ENCODE measurements around the gene HPS6.
A peak's percentile ranks its signal among the peaks of the same experiment; 100 is the strongest.

Gene HPS6

DNA sequence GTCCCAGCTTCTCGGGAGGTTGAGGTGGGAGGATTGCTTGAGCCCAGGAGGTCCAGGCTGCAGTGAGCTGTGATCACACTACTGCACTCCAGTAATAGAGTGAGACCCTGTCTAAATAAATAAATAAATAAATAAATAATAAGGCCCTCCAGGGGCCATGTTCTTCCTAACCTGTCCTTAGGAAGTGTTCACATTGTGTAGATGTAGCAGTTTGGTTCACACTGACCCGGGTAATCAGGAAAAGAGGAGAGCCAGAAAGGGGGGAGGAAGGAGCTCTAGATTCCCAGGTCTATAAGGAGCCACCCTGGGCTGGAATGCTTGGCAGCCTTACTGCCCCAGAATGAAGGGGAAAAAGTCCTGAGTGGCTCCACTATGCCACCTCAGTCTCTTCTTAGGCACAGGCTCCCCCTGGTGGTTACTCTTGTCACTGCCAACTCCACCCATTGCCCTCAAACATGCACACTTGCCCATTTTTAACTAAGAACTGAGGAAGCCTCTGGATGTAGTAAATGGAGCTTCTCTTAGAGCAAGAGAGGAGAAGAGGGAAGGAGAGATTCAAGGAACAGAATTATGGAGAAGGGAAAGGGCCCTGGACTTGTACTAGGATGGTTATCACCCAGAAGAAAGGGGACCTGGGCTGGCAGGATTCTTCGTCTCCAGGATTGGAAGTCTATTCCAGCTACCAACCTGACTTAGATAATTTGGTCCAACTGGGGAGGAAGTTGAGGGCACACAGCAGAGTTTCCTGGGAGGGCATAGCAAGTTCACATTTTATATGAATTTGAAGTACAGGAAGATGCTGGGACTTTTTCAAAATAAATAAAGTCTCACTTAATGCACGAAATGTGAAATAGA lies 7.8 kb downstream of the HPS6 start:
- H3K4me1 ChIP-seq = peaks cover 0 to 16% (median 7%) of the 10 kb centered on the region in 4 donors
- peak; percentile 83 to 90 for DNase-seq
- intact Hi-C loops (cut with DNase I; ENCODE audit: low total_unique reads) = no loop called here
- H3K36me3 ChIP-seq = peaks cover 0 to 23% (median 9%) of the 10 kb centered on the region in 3 donors
- no peak overlapping the region for H3K4me3 ChIP-seq
- no peaks in the 10 kb centered on the region for H3K27me3 ChIP-seq
- no peaks in the 10 kb centered on the region for H3K9me3 ChIP-seq
- H3K27ac ChIP-seq = no peak overlapping the region
- TF ChIP-seq, protein P1, sequence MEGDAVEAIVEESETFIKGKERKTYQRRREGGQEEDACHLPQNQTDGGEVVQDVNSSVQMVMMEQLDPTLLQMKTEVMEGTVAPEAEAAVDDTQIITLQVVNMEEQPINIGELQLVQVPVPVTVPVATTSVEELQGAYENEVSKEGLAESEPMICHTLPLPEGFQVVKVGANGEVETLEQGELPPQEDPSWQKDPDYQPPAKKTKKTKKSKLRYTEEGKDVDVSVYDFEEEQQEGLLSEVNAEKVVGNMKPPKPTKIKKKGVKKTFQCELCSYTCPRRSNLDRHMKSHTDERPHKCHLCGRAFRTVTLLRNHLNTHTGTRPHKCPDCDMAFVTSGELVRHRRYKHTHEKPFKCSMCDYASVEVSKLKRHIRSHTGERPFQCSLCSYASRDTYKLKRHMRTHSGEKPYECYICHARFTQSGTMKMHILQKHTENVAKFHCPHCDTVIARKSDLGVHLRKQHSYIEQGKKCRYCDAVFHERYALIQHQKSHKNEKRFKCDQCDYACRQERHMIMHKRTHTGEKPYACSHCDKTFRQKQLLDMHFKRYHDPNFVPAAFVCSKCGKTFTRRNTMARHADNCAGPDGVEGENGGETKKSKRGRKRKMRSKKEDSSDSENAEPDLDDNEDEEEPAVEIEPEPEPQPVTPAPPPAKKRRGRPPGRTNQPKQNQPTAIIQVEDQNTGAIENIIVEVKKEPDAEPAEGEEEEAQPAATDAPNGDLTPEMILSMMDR (IDR thresholded peaks at IDR 0.05) = peak; percentile 85 to 92

DNA sequence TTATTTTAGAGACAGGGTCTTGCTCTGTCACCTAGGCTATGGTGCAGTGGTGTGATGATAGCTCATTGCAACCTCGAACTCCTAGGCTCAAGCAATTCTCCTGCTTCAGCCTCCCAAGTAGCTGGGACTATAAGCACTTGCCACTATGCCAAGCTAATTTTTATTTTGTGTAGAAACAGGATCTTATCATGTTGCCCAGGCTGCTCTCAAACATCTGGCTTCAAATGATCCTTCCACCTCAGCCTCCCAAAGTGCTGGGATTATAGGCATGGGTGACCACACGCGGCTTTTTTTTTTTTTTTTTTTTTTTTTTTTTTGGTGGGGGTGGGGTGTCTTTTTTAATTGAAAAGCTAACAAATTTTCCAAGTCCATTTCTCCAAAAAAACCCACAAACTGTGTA lies 18.4 kb downstream of the HPS6 start:
- TF ChIP-seq, protein P1 (IDR thresholded peaks at IDR 0.05) = no peak
- Histone ChIP-seq H3K4me1 (no peaks in the 10 kb centered on the region), H3K27me3 (no peaks in the 10 kb centered on the region), H3K36me3 (no peaks in the 10 kb centered on the region), H3K4me3 (no peak overlapping the region), H3K27ac (no peak overlapping the region), H3K9me3 (no peaks in the 10 kb centered on the region)
- intact Hi-C loops (cut with DNase I; ENCODE audit: low total_unique reads) = no loop called here
- no peak for DNase-seq

DNA sequence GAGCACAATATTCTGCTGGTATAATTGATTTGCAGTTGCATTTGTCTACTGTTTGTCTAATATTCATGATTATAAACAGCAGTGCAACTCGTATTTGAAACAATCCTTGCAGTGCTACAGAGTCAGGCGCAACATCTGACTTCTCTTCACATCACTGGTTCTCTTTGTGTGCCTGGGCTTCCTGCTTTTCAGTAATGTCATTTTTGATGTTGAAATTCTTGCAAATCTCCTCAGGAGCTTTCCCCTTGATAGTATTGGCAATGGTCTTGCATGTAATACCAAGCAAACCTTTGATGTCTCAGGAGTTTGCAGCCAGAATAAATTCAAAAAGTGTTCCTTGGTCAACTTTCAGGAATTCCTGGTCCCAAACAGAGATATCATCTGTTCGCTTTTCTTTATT lies 20.2 kb downstream of the HPS6 start:
- H3K4me1 ChIP-seq = no peaks in the 10 kb centered on the region
- H3K36me3 ChIP-seq = no peaks in the 10 kb centered on the region
- TF ChIP-seq, protein P1 (IDR thresholded peaks at IDR 0.05) = no peak
- H3K4me3 ChIP-seq = no peak overlapping the region
- no peaks in the 10 kb centered on the region for H3K9me3 ChIP-seq
- H3K27me3 ChIP-seq = no peaks in the 10 kb centered on the region
- no peak for DNase-seq
- intact Hi-C loops (cut with DNase I; ENCODE audit: low total_unique reads) = no loop called here
- H3K27ac ChIP-seq = no peak overlapping the region

DNA sequence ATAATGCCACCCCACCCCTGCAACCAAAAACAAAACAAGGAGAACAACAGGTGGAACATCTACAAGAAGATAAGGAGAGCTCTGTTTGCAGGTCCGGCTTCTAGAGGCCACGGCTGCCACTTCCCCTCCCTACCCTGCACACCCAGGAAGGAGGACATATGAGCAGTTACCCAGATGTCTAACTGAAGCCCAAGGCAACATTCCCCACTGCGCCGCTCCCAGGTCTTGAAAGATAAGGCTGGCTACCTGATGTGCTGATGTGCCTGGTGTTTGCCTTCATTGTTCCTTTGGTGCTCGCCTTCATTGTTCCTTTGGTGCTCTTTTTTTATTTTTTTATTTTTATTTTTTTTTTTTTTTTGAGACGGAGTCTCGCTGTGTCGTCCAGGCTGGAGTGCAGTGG lies 21.0 kb downstream of the HPS6 start:
- H3K4me3 ChIP-seq = no peak overlapping the region
- H3K27ac ChIP-seq = no peak overlapping the region
- no peaks in the 10 kb centered on the region for H3K4me1 ChIP-seq
- H3K9me3 ChIP-seq = no peaks in the 10 kb centered on the region
- no peaks in the 10 kb centered on the region for H3K27me3 ChIP-seq
- TF ChIP-seq, protein P1 (IDR thresholded peaks at IDR 0.05) = no peak
- no peak for DNase-seq
- intact Hi-C loops (cut with DNase I; ENCODE audit: low total_unique reads) = no loop called here
- no peaks in the 10 kb centered on the region for H3K36me3 ChIP-seq

DNA sequence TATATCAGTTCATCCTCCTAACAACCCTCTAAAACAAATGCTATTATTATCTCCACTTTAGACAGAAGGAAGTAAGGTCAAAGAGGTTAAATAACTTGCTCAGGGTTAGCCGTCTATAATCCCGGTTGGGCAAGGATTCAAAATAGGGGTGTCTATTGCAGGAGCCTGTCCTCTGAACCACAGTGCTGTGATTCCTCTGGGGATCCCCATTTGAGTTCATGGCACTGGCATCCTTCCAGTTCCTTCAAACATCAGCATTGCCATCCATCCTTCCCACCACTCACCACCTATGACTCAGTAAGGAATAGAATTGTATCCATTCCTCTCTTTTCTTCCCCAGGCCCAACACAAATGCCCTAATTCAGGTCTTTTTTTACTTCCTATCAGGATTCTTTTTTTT lies 25.6 kb downstream of the HPS6 start:
- H3K9me3 ChIP-seq = no peaks in the 10 kb centered on the region
- no peak for DNase-seq
- H3K36me3 ChIP-seq = no peaks in the 10 kb centered on the region
- no peaks in the 10 kb centered on the region for H3K27me3 ChIP-seq
- no peaks in the 10 kb centered on the region for H3K4me1 ChIP-seq
- no peak overlapping the region for H3K27ac ChIP-seq
- H3K4me3 ChIP-seq = no peak overlapping the region
- TF ChIP-seq, protein P1 (IDR thresholded peaks at IDR 0.05) = no peak
- intact Hi-C loops (cut with DNase I; ENCODE audit: low total_unique reads) = no loop called here

All from tibial artery (tissue), 4 donors.